ENCODE measurements around the gene EVX2.

EVX2 gene

GRCh38 chr2:176083796-176084261 lies at the start of gene EVX2:
Gene EVX2 (minus strand): TSS chr2:176083962. CDS start chr2:176083776, 186 bp downstream.
- no peak for DNase-seq (ENCODE audit: low read depth)

DNA sequence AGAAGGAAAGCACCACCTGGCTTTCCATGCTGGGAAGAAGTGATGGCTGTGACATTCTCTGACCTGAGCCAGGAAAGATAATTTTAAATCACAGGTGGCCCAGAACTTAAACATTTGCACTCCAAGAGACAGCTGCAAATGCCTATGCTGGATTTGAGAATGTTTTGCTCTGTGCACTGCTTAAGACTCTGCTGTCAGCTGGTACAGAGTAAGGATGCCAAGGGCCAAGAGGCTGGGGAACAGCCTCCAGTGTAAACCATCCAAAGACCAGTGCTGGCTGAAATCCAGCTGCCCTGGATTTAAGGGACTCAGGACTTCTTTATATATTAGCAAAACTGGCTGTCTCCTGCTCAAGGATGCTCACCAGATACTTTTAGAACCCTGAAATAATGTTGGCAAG lies 49.6 kb upstream of the EVX2 start:
- no peak for DNase-seq (ENCODE audit: low read depth)

DNA sequence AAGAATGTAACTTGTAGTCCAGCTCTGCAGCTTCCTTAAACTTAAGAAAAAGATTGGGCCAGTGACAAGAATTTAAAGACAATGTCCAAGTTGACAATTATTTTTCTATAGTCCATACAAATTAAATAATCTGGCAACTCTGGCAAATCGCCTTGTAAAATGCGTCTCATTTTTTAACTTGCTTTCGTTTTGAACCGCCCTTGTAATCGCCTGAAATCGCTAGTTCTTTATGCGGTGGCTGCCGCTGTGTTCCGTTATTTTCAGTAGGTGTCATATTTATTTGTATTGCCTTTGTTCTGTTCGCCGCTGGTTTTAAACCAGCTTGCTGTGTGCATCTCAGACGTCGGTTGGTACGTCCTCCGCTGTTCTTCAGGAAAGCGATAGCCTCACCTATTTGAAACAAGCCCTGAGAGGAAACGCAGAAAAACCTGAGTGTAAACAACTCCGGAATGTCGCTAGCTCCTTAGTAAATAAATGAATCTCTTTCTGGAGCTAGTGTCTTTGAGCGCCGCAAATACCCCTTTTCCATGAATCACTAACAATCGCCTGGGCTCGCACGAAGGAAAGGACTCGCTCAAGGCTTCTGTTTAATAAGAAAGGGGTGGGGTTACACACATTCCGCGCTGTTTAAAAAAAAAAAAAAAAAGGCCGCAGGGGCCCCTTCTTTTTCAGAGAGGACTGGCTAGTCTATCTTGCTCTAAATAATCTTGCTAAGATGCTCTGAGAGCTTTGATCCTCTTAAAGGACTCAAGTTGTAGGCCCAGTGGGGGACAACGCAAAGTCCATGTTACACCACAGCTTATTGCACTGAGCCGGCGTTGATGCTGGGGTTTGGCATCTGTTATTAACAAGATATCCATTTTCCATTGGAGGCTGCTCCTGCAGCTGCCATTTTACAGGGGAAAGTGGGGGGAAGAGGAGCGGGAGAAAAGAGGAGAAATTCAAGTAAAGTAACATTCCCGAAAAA lies 48.7 kb upstream of the EVX2 start:
- DNase-seq (ENCODE audit: low read depth): no peak

- no peak for DNase-seq (ENCODE audit: low read depth)
Measured at GRCh38 chr2:176131848-176132158, 48.0 kb upstream of the EVX2 start.

DNA sequence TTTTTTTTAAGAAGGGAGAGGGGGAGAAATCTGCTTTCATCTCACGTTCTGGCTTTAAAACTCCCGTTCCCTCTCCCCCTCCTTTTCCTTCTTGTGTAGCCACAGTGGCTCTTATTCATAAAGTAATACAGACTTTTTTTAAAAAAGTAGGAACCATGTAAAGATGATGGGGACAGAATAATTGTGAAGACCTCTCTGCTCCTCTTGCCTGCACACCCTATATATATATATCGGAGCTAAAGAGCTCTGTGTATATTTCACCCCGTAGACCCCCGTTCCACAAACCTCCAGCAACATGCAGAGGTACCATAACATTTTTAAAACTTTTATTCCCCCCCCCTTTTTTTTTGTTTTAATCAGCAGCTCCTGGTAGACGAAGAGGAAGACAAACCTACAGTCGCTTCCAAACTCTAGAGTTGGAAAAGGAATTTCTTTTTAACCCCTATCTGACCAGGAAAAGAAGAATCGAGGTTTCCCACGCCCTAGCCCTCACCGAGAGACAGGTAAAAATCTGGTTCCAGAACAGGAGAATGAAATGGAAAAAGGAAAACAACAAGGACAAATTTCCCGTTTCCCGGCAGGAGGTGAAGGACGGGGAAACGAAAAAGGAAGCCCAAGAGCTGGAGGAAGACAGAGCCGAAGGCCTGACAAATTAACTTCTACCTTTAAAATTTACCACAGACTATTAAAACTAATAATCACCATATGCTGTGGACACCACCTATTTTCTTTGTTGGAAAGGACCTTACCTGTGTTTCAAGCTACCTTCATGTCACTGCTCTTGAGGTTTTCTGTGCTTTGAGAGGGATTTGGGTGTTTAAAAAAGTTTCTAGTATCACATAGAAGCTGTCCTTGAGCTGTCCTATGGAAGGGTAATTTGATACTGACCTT lies 47.4 kb upstream of the EVX2 start:
- no peak for DNase-seq (ENCODE audit: low read depth)

GRCh38 chr2:176130147-176130956 lies 46.6 kb upstream of the EVX2 start:
- no peak for DNase-seq (ENCODE audit: low read depth)

- DNase-seq (ENCODE audit: low read depth): no peak
Measured at GRCh38 chr2:176129813-176130146, 46.0 kb upstream of the EVX2 start.

GRCh38 chr2:176128982-176129796 lies 45.4 kb upstream of the EVX2 start, which contains the start of gene HOXD8:
Gene HOXD8 (plus strand): TSS chr2:176129705. CDS start chr2:176130367, 662 bp downstream.
- no peak for DNase-seq (ENCODE audit: low read depth)

DNA sequence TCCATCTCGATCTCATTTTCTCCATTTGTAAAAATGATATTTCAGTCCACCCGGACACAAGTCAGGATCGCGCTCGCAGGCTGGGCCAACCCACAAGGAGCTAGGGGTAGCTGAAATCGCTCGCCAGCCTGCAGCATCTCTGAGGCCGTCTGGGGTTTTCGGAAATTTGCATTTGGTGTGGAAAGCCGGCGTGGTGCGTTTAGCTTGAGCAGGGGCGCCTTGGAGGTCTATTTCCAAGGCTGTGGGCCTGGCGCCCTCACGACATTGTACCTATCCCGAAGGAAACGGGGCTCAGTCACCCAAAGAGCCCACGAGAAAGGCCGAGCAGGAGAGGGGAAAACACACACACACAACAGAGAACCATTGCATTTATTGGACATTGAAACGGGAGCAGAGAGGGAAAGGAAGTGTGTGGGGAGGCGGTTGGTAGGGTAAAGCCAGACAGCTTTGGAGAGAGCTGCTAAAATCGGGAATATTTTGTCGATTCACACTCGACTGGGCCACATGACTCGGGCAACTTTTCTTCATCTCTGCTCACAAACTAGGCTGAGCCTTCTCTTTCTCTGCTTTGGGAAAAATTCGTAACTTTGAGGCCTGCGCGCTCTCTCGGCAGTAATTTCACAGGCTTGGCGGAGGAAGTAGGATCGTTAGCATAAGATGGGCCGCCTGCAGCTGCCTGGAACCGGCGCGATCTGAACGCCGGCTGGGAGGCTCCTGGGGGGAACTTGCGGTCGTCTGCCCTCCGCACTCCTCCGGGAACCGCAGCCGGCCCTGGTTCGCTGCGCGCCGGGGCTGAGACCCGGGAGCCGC lies 44.6 kb upstream of the EVX2 start:
- no peak for DNase-seq (ENCODE audit: low read depth)

- DNase-seq (ENCODE audit: low read depth): no peak
Measured at GRCh38 chr2:176127774-176128072, 44.0 kb upstream of the EVX2 start.

GRCh38 chr2:176126929-176127773 lies 43.4 kb upstream of the EVX2 start:
- no peak for DNase-seq (ENCODE audit: low read depth)

DNA sequence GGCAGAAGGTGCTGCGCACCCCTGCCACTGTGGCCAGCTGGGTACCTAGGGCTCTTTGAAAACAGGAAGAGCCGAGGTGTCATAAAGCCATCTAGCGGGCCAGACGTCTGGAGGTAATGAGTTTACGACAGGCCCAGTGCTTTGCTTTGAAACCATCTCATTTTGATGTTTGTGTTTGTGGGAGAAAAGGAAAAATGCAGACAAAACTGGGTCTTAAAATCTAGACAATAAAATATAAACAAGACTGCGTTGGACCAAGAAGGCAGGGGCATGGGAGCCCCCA lies 42.0 kb upstream of the EVX2 start:
- no peak for DNase-seq (ENCODE audit: low read depth)

DNA sequence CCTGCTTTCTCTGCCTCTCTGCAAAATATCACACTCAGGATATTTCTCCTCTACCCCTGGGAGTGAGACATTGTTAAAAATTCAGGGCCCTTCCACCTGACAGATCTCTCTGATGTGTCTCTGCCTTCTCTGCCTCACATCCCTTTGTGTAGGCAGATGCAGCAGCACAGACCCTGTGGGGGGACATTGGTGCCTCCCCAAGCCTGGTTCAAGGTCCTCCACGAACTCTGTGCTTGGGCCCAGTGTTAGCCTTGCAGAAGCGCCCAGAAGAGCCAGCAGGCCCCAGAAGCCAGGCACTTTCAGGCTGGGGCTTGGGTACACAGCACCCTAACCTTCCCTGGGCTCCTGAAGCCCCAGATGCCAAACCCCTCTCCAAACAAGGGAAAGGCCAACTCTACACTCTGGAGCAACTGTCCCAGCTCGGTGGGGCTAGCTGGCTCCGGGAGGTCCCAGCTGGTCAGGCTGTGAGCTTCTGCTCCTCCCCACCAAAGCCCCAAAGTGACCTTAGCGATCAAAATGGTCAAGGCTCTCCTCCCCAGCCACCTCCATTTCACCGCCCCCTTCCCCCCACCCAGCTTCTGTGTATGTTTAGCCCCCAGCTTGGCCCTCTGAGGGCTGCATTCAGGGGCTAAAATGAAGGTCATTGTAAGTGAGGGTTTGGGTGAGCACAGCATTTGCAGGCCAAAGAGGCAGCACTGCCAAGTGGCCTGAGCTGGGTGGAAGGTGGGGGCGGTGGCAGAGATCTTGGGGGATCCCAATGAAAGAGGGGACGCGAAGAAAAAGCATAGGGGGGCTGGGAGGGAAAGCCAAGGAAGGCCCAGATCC lies 41.4 kb upstream of the EVX2 start:
- DNase-seq (ENCODE audit: low read depth): no peak

GRCh38 chr2:176124110-176124946 lies 40.6 kb upstream of the EVX2 start:
- no peak for DNase-seq (ENCODE audit: low read depth)

DNA sequence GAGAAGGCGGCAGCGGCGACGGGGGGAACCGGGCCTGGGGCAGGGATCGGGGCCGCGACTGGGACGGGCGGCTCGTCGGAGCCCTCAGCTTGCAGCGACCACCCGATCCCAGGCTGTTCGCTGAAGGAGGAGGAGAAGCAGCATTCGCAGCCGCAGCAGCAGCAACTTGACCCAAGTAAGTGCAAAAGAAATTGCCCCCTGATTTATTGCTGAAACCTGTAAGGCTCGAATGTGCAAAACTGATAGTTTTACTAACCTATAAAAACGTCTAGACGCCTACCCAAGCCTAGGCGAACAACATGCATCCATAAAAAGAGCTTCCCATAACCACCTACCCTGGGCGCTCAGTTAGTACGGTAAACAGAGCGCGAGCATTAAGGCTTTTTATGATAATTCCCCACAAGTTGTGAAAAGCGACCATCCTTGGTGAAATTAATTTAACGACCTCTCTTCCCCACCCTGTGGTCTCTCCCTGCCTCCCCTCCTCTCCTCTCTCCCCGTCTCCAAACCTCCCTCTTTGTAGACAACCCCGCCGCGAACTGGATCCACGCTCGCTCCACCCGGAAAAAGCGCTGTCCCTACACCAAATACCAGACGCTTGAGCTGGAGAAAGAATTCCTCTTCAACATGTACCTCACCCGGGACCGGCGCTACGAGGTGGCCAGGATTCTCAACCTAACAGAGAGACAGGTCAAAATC lies 39.8 kb upstream of the EVX2 start:
- no peak for DNase-seq (ENCODE audit: low read depth)

- DNase-seq (ENCODE audit: low read depth): no peak
Measured at GRCh38 chr2:176122683-176123410, 39.1 kb upstream of the EVX2 start, which contains the start of gene HOXD9. Gene HOXD9 (plus strand): TSS chr2:176122719. CDS start chr2:176122769, 50 bp downstream.
